Renal pelvis (tissue), 12 donors: ENCODE data around the gene MAMLD1. TPM values are rescaled to one million over a fixed set of nuclear protein-coding genes. Genes with fewer than 3 reads are reported as not detected.
"Not testable (repeated sequence)": the region's sequence is repeated elsewhere in the genome, so short reads cannot be mapped to it uniquely, and the experiment has no call there.

Experiments
- DNase-seq: peaks from one replicate; pipeline ENCODE4 v3.0.0-alpha.2; 2013
- long read RNA-seq, 16 experiments: transcript quantifications; one replicate each; lab custom pipeline, GENCODE V29; 2026
- polyA plus RNA-seq, 3 donors: library from polyadenylated mRNA; unstranded; fragments of 120-200 nt; gene quantifications; one replicate each; pipeline ENCODE4 v1.2.1, GENCODE V29; 2013; ENCODE audit not compliant: insufficient read length in 3 of 3

MAMLD1 gene
- polyA plus RNA-seq = 1 to 10 TPM; 6.8 to 7.5 (median 6.8) TPM
- long read RNA-seq, donor 1 = 0 reads
- long read RNA-seq, donor 2, partial matches to known transcripts = 0 of 1 reads
- long read RNA-seq, donor 2, other reads (novel, unspliced or antisense) = 0 of 1 reads
- long read RNA-seq, donor 3 = 0 reads
- long read RNA-seq, donor 4, partial matches to known transcripts = 0 of 2 reads
- long read RNA-seq, donor 4, other reads (novel, unspliced or antisense) = 0 of 2 reads
- long read RNA-seq, donor 5 = 0 reads
- long read RNA-seq, donor 6 = 0 reads
- long read RNA-seq, donor 7 = 0 reads
- long read RNA-seq, donor 8 = 0 reads
- long read RNA-seq, donor 9 = 0 reads
- long read RNA-seq, donor 10, full-length matches to known transcripts = 1 of 1 reads
- long read RNA-seq, donor 10, partial matches to known transcripts = 0 of 1 reads
- long read RNA-seq, donor 10, other reads (novel, unspliced or antisense) = 0 of 1 reads
- long read RNA-seq, donor 11 = 0 reads
- long read RNA-seq, donor 12, full-length matches to known transcripts = 2 of 2 reads
- long read RNA-seq, donor 12, partial matches to known transcripts = 0 of 2 reads
- long read RNA-seq, donor 12, other reads (novel, unspliced or antisense) = 0 of 2 reads
- long read RNA-seq, donor 13, partial matches to known transcripts = 0 of 1 reads
- long read RNA-seq, donor 13, other reads (novel, unspliced or antisense) = 0 of 1 reads
- long read RNA-seq, donor 14, partial matches to known transcripts = 7 of 7 reads
- long read RNA-seq, donor 14, other reads (novel, unspliced or antisense) = 0 of 7 reads
- long read RNA-seq, donor 15, full-length matches to known transcripts = 1 of 1 reads
- long read RNA-seq, donor 15, partial matches to known transcripts = 0 of 1 reads
- long read RNA-seq, donor 15, other reads (novel, unspliced or antisense) = 0 of 1 reads
- long read RNA-seq, donor 16 = 0 reads

GRCh38 chrX:150362599-150363481 is at the start of gene MAMLD1:
TSS of gene MAMLD1 (plus strand) at chrX:150363317. CDS start at chrX:150445517, 82,200 bp downstream.
- peak; percentile 65 for DNase-seq

- no peak for DNase-seq
Measured at GRCh38 chrX:150313514-150313913, 49.6 kb upstream of the MAMLD1 start.

DNA sequence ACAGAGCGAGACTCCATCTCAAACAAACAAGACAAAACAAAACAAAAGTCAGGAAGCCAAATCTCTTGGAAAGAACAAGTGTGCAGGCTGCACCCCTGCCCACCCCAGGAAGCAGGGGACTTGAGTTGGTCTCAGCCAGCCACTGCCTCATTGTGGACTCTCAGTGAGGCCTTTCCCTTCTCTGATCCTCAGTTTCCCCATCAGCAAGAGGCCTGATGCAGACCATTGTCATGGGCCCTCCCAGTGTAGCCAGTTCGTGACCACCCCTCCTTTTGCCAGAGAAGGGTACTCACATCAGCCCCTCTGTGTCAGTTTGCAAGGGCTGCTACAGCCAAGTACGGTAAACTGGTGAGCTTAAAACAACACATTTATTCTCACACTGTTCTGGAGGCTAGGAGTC is 48.9 kb upstream of the MAMLD1 start:
- no peak for DNase-seq

DNA sequence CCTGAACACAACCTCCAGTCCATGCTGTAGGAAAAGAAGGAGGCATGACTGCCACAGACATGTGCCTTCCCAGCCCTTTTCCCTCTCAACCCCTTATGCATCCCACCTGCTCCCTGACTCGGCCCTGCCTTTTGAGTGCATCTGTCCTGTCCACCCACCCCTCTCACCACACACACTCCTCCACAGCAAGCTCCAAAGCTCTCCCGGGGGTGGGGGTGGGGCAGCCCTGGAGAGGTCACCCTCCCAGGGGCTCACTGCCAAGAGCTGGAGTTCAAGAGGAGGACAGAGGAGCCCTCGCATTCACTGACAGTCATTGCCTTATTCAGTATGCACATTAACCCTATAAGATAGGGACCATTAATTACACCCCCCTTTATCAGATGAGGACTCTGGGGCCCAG is 46.6 kb upstream of the MAMLD1 start:
- DNase-seq = peak; percentile 23

GRCh38 chrX:150323020-150323419 is 40.1 kb upstream of the MAMLD1 start:
- DNase-seq = no peak

GRCh38 chrX:150324035-150324728 is 38.9 kb upstream of the MAMLD1 start:
- no peak for DNase-seq

GRCh38 chrX:150324919-150325318 is 38.2 kb upstream of the MAMLD1 start:
- DNase-seq = no peak

GRCh38 chrX:150326541-150327247 is 36.4 kb upstream of the MAMLD1 start:
- peak; percentile 12 for DNase-seq

GRCh38 chrX:150329282-150329681 is 33.8 kb upstream of the MAMLD1 start:
- no peak for DNase-seq

DNA sequence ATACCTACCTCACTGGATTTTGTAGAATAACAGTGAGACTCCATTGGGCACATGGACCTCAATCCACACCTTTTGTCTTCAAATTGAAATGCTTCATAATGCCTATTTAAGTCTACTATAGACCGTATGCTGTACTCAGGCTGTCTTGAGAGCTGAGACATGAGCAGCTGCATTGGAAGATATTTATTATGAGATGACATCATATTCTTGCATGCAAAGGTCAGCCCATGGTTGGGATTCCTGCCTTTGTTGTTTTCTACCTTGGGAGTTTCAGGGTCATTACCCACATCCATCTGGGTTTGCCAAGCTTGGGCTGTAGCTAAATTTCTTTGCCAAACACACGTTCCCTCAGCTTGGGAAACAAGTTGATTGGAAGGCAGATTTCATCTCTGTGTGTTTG is 33.2 kb upstream of the MAMLD1 start:
- no peak for DNase-seq

- DNase-seq = no peak
Measured at GRCh38 chrX:150332023-150332422, 31.1 kb upstream of the MAMLD1 start.

DNA sequence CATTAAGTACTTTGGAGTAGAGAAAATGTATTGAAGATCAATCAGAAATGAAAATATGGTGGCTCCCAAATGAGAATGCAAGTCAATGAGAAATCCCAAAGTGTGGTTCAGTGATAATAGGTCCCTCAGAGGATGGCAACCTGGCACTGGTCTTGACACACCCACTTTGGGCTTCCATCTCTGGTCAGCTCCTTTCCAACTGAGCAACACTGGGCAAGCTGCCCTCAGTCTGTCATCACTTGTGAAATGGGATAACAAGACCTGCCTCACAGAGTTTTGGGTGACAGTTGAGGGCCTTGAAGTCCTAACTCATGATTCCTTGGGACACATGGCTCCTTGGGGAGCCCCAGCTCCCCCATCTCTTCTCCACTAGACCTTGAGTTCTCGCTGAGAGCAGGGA is 29.0 kb upstream of the MAMLD1 start:
- DNase-seq = no peak

DNA sequence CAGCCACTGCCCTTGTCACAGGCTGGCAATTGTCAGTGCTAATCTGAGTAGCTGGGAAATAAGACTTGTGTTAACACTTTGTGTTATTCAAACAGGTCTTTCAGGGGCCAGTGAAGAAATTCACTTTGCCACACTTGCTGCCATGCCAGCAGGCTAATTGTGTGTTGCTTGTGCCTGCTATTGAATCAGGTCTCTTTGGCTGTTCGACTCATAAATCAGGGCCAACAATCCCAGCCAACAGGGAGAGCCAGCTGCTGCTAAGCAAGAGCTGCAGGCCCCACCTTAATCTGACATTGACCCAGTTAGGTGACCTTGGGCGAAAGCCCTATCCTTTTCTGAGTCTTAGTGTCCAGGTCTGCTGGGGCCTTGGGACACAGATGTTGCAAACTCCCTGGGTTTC is 28.1 kb upstream of the MAMLD1 start:
- DNase-seq = no peak

- no peak for DNase-seq
Measured at GRCh38 chrX:150337026-150337425, 26.1 kb upstream of the MAMLD1 start.

DNA sequence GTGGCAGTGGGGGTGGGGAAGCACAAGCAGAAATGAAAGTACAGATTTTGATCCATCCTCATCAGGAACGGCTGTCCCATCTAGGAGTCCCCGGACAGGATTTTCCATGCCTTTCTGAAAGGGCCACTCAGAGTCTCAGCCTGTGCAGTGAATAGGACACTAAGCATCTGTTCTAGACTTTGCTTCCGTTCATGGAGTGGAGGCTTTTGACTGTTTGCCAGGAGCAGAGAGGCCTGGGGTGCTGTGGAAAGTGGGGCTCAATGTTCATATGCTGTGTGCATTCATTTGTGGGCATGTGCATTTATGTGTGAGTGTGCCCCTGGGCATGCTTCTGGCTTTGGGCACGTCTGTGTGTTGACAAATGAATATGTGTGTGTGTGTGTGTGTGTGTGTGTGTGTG is 25.6 kb upstream of the MAMLD1 start:
- no peak for DNase-seq

DNA sequence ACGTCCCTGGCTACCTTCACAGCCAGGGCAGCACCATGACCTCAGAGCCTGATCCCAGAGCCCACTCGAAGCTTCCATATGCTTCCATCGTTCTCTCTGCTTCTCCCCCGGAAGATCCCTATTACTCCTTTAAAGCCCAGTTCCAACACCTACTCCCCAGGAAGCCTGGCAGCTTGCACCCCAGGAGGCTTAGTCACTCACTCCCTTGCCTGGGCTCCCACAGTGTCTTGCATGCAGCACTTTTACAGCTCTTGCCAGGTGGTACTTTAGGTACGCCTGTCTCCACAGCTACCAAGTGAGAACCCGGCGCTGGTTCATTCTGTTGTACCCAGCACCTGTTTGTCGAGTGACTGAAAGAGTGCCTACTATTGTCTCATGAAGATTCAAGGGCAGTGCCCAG is 24.5 kb upstream of the MAMLD1 start:
- no peak for DNase-seq

DNA sequence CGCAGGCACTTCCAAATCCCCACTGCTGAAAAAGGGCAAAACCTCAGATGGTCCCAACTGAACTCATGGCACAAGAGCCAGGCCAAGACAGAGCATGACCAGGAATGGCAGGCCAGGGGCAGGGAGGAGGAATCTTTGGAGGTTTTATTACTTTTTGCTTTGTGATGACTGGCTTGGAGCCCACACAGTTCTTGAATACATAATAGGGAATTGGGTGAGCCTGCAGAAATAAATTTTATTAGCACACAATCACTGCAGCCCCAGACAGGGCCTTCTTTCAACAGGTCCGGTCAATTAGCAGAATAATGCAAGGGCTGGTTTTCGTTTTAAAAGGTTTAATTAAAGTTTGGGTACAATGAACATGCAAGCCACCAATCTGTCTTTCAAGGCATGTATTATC is 23.4 kb upstream of the MAMLD1 start:
- DNase-seq = no peak

- DNase-seq = not testable (repeated sequence)
Measured at GRCh38 chrX:150340326-150340725, 22.8 kb upstream of the MAMLD1 start.

DNA sequence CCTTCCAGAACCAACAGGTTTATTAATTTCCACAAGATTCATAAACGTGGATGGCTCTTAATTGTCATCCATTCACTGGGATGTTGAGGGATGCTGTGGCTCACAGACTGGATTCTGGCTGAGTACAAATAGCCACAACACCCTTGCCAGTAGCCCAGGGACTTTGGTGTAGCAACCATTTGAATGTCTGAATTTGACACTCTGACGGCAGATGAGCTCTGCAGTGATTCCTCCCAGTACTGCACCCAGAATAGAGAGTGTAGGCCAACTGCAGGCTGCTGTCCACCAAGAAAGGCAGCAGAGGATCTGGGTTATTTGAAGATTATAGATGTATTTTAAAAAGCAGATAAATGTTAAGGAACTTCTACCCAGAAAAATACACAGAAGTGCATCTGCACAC is 15.6 kb upstream of the MAMLD1 start:
- no peak for DNase-seq

DNA sequence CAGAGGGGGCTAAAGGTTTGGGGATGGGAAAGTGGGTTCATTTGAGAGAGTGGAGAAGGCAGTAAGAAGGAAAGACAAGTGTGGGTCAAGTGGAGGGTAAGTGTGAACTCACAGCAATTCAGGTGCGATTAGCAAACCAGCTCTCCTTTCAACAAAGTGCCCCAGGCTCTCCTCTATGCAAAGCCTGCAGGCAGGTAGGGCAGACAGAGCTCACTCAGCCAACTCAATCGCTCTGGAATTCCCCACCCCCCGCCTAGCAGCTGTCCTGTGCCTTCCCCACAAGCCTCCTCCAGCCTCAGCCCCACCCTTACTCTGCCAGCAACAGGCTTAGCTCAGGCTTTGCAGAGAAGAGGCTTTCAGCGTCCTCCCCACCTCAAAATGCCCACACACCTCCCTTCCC is 14.8 kb upstream of the MAMLD1 start:
- no peak for DNase-seq

GRCh38 chrX:150352114-150352513 is 11.0 kb upstream of the MAMLD1 start:
- no peak for DNase-seq
